ENCODE results near the gene GPHN.

DNA sequence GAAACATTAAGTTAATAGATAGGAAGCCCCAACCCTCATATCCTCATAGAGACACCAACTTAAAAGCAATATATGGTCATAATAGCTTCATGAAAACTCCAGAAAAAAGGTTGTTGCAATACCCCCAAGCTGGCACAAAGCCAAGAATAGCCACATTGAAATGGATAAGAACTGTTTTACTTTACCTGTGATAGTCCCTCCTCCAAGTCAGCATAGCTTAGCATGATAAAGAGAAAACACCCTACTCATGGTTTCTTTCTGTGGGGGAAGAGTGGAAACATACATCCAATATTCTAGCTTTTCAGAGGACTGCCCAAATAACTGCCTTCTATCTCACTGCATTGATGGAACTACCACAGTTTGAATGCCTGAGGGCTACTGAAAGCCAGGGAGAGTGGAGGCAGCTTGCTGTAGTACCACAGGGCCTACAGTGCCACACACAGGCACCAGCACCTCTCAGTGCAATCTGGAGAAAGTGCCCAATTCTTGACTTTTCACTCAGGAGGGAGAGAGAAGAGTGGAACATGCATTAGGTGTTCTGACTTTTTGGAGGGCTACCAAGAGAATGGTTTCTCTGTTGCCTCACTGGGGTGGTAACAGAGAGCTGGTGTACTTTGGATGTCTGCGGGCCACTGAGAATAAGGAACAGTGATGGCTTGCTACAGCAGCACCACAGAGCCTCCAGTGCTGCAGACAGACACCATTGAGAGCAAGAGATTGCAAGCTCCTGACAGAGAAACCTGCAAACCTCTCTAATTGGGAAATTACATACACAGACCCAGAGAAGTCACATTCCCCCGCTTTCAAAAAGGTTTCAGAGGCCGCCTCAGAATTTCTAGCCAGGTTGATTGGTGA, 524.2 kb downstream of the GPHN start:
- TF ChIP-seq POLR2A (IDR thresholded peaks at IDR 0.05), result no peak
- TF ChIP-seq, protein P1, sequence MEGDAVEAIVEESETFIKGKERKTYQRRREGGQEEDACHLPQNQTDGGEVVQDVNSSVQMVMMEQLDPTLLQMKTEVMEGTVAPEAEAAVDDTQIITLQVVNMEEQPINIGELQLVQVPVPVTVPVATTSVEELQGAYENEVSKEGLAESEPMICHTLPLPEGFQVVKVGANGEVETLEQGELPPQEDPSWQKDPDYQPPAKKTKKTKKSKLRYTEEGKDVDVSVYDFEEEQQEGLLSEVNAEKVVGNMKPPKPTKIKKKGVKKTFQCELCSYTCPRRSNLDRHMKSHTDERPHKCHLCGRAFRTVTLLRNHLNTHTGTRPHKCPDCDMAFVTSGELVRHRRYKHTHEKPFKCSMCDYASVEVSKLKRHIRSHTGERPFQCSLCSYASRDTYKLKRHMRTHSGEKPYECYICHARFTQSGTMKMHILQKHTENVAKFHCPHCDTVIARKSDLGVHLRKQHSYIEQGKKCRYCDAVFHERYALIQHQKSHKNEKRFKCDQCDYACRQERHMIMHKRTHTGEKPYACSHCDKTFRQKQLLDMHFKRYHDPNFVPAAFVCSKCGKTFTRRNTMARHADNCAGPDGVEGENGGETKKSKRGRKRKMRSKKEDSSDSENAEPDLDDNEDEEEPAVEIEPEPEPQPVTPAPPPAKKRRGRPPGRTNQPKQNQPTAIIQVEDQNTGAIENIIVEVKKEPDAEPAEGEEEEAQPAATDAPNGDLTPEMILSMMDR (IDR thresholded peaks at IDR 0.05), result no peak
